ENCODE data around the gene NAV3. TPM values are rescaled to one million over a fixed set of nuclear protein-coding genes. Genes with fewer than 3 reads are reported as not detected.

NAV3 gene
- total and polyA plus RNA-seq, 4 donors: 0.22 to 1.7 (median 0.71) TPM

DNA sequence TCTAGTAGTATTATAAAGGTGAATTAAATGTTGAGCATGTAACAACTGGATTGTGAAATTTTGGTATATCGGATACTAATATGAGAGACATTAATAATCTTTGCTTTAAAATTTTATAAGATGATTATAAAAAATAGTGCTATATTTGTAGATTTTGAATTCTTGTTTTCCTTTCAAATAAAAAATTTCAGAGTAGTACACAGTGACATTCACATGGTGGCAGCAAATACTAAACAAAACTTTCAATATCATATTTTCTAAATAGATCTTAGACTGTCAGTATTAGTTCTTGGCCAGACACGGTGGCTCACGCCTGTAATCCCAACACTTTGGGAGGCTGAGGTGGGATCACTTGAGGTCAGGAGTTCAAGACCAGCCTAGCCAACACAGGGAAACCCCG is 166.0 kb downstream of the NAV3 start:
- Histone ChIP-seq H3K9ac (ENCODE audit: low read depth in 1 of 2, low read length in 2 of 2) (no peak overlapping the region), H3K9me3 (ENCODE audit: control insufficient read depth in 4 of 4, low read length in 3 of 4) (no peaks in the 10 kb centered on the region), H3K4me3 (ENCODE audit: low read depth in 1 of 3, low read length in 3 of 3) (no peak overlapping the region), H3K36me3 (ENCODE audit: control insufficient read depth in 4 of 4, insufficient read depth in 3 of 4, low read depth in 1 of 4, low read length in 3 of 4) (no peaks in the 10 kb centered on the region), H3K27ac (ENCODE audit: low read depth in 1 of 2, low read length in 2 of 2) (no peak overlapping the region), H3K4me1 (ENCODE audit: control insufficient read depth in 4 of 4, insufficient read depth in 4 of 4, low read length in 3 of 4) (no peaks in the 10 kb centered on the region), H3K27me3 (ENCODE audit: control insufficient read depth in 4 of 4, insufficient read depth in 4 of 4, low read length in 3 of 4) (no peaks in the 10 kb centered on the region)
- no peak for DNase-seq (ENCODE audit: low spot score)
- TF ChIP-seq, protein P1, sequence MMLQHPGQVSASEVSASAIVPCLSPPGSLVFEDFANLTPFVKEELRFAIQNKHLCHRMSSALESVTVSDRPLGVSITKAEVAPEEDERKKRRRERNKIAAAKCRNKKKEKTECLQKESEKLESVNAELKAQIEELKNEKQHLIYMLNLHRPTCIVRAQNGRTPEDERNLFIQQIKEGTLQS (IDR thresholded peaks at IDR 0.05): no peak
- TF ChIP-seq GABPA (IDR thresholded peaks at IDR 0.05 in 1 of 2, conservative IDR thresholded peaks at IDR 0.05 in 1 of 2) (no peak), YY1 (IDR thresholded peaks at IDR 0.05) (no peak), HNF4G (IDR thresholded peaks at IDR 0.05) (no peak), FOXA2 (IDR thresholded peaks at IDR 0.05) (no peak)
- WGBS: 81% methylated on average over 4 of the region's 4 CpGs

GRCh38 chr12:77998236-77998786 is 167.6 kb downstream of the NAV3 start:
- no peak for DNase-seq (ENCODE audit: low spot score)
- no peak overlapping the region for H3K27ac ChIP-seq (ENCODE audit: low read depth in 1 of 2, low read length in 2 of 2)
- no peaks in the 10 kb centered on the region for H3K36me3 ChIP-seq (ENCODE audit: control insufficient read depth in 4 of 4, insufficient read depth in 3 of 4, low read depth in 1 of 4, low read length in 3 of 4)
- no peaks in the 10 kb centered on the region for H3K27me3 ChIP-seq (ENCODE audit: control insufficient read depth in 4 of 4, insufficient read depth in 4 of 4, low read length in 3 of 4)
- WGBS: 47% methylated on average over 2 of the region's 2 CpGs
- no peak overlapping the region for H3K9ac ChIP-seq (ENCODE audit: low read depth in 1 of 2, low read length in 2 of 2)
- no peaks in the 10 kb centered on the region for H3K4me1 ChIP-seq (ENCODE audit: control insufficient read depth in 4 of 4, insufficient read depth in 4 of 4, low read length in 3 of 4)
- no peak for TF ChIP-seq SP1 (IDR thresholded peaks at IDR 0.05)
- no peak for TF ChIP-seq RAD21 (IDR thresholded peaks at IDR 0.05)
- TF ChIP-seq NR2F2 (IDR thresholded peaks at IDR 0.05): no peak
- no peak for TF ChIP-seq EGR1 (IDR thresholded peaks at IDR 0.05; ENCODE audit: low read depth in 2 of 2)
- TF ChIP-seq RXRA (IDR thresholded peaks at IDR 0.05): no peak
- no peak for TF ChIP-seq FOXA2 (IDR thresholded peaks at IDR 0.05)
- no peak for TF ChIP-seq CTCF (IDR thresholded peaks at IDR 0.05; ENCODE audit: low read depth, low read length, missing input control)
- no peak for TF ChIP-seq MAX (IDR thresholded peaks at IDR 0.05)
- TF ChIP-seq, protein P2, sequence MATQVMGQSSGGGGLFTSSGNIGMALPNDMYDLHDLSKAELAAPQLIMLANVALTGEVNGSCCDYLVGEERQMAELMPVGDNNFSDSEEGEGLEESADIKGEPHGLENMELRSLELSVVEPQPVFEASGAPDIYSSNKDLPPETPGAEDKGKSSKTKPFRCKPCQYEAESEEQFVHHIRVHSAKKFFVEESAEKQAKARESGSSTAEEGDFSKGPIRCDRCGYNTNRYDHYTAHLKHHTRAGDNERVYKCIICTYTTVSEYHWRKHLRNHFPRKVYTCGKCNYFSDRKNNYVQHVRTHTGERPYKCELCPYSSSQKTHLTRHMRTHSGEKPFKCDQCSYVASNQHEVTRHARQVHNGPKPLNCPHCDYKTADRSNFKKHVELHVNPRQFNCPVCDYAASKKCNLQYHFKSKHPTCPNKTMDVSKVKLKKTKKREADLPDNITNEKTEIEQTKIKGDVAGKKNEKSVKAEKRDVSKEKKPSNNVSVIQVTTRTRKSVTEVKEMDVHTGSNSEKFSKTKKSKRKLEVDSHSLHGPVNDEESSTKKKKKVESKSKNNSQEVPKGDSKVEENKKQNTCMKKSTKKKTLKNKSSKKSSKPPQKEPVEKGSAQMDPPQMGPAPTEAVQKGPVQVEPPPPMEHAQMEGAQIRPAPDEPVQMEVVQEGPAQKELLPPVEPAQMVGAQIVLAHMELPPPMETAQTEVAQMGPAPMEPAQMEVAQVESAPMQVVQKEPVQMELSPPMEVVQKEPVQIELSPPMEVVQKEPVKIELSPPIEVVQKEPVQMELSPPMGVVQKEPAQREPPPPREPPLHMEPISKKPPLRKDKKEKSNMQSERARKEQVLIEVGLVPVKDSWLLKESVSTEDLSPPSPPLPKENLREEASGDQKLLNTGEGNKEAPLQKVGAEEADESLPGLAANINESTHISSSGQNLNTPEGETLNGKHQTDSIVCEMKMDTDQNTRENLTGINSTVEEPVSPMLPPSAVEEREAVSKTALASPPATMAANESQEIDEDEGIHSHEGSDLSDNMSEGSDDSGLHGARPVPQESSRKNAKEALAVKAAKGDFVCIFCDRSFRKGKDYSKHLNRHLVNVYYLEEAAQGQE (IDR thresholded peaks at IDR 0.05): no peak
- no peak for TF ChIP-seq GABPA (IDR thresholded peaks at IDR 0.05 in 1 of 2, conservative IDR thresholded peaks at IDR 0.05 in 1 of 2)
- TF ChIP-seq TAF1 (conservative IDR thresholded peaks at IDR 0.05): no peak
- TF ChIP-seq YY1 (IDR thresholded peaks at IDR 0.05): no peak
- no peak overlapping the region for H3K4me3 ChIP-seq (ENCODE audit: low read depth in 1 of 3, low read length in 3 of 3)
- no peaks in the 10 kb centered on the region for H3K9me3 ChIP-seq (ENCODE audit: control insufficient read depth in 4 of 4, low read length in 3 of 4)
